ENCODE results near the gene FOCAD.

Gene FOCAD

GRCh38 chr9:20808002-20808401, 123.9 kb downstream of the FOCAD start:
- no peak for DNase-seq

- no peak for DNase-seq
Measured at GRCh38 chr9:20811872-20812271, 127.8 kb downstream of the FOCAD start.

GRCh38 chr9:20815923-20816703, 132.1 kb downstream of the FOCAD start:
- no peak for DNase-seq

GRCh38 chr9:20823051-20823450, 139.0 kb downstream of the FOCAD start:
- no peak for DNase-seq

GRCh38 chr9:20831028-20831427, 147.0 kb downstream of the FOCAD start:
- no peak for DNase-seq

GRCh38 chr9:20832775-20833174, 148.7 kb downstream of the FOCAD start:
- DNase-seq: no peak

GRCh38 chr9:20835377-20836286, 151.6 kb downstream of the FOCAD start:
- DNase-seq: no peak

- DNase-seq: no peak
Measured at GRCh38 chr9:20837166-20837565, 153.1 kb downstream of the FOCAD start.

- DNase-seq: no peak
Measured at GRCh38 chr9:20838218-20838617, 154.2 kb downstream of the FOCAD start.

- peak; percentile 8 for DNase-seq
Measured at GRCh38 chr9:20844916-20845315, 160.9 kb downstream of the FOCAD start.

- DNase-seq: no peak
Measured at GRCh38 chr9:20848490-20848889, 164.4 kb downstream of the FOCAD start.

- DNase-seq: no peak
Measured at GRCh38 chr9:20853866-20854265, 169.8 kb downstream of the FOCAD start.

GRCh38 chr9:20854444-20854843, 170.4 kb downstream of the FOCAD start:
- DNase-seq: no peak

GRCh38 chr9:20863945-20864344, 179.9 kb downstream of the FOCAD start:
- peak; percentile 23 for DNase-seq

- DNase-seq: peak; percentile 77
Measured at GRCh38 chr9:20865347-20865746, 181.3 kb downstream of the FOCAD start.

- no peak for DNase-seq
Measured at GRCh38 chr9:20870115-20870514, 186.1 kb downstream of the FOCAD start.

GRCh38 chr9:20872340-20872977, 188.4 kb downstream of the FOCAD start:
- DNase-seq: peak; percentile 90

GRCh38 chr9:20873240-20873865, 189.3 kb downstream of the FOCAD start:
- DNase-seq: peak; percentile 24

- DNase-seq: no peak
Measured at GRCh38 chr9:20880271-20880670, 196.2 kb downstream of the FOCAD start.

GRCh38 chr9:20880675-20881074, 196.6 kb downstream of the FOCAD start:
- no peak for DNase-seq

- DNase-seq: peak; percentile 58
Measured at GRCh38 chr9:20884985-20885593, 201.0 kb downstream of the FOCAD start.

GRCh38 chr9:20898885-20899554, 215.0 kb downstream of the FOCAD start:
- no peak for DNase-seq
